ENCODE results near the gene SPTAN1.

The SPTAN1 gene

GRCh38 chr9:128631636-128632035 is 79.2 kb downstream of the SPTAN1 start:
- H4K20me1 ChIP-seq (ENCODE audit: insufficient read depth, low read length, poor library complexity, severe bottlenecking) = no peaks in the 10 kb centered on the region
- H3F3A ChIP-seq (ENCODE audit: low read depth) = no peaks in the 10 kb centered on the region
- H3K4me1 ChIP-seq (ENCODE audit: insufficient read depth, low read length, poor library complexity, severe bottlenecking) = no peaks in the 10 kb centered on the region
- peaks cover 54% of the 10 kb centered on the region; the same call in 1 of the 2 replicates for H3K36me3 ChIP-seq (ENCODE audit: insufficient read depth, low read length)
- TF ChIP-seq CTCF (conservative IDR thresholded peaks at IDR 0.05; ENCODE audit: low read length) = no peak
- no peak for TF ChIP-seq EZH2phosphoT487 (IDR thresholded peaks at IDR 0.05; ENCODE audit: borderline replicate concordance)
- H3K4me2 ChIP-seq (ENCODE audit: low read depth, low read length, poor library complexity, severe bottlenecking) = no peak overlapping the region
- no peaks in the 10 kb centered on the region for H3K27me3 ChIP-seq (ENCODE audit: insufficient read depth, low read length, poor library complexity, severe bottlenecking)
- H3K9ac ChIP-seq (ENCODE audit: low read depth, low read length, poor library complexity, severe bottlenecking) = no peak overlapping the region
- H3K9me2 ChIP-seq (replicated peaks; ENCODE audit: low read depth, low read length) = no peaks in the 10 kb centered on the region
- H2AFZ ChIP-seq (ENCODE audit: low read length) = no peak overlapping the region
- no peaks in the 10 kb centered on the region for H3K9me3 ChIP-seq (ENCODE audit: insufficient read depth, low read depth, low read length)
- H3K79me2 ChIP-seq (ENCODE audit: insufficient read depth, low read length) = no peaks in the 10 kb centered on the region
- no peak overlapping the region for H3K4me3 ChIP-seq (ENCODE audit: low read length, poor library complexity, severe bottlenecking)

GRCh38 chr9:128632066-128632465 is 79.7 kb downstream of the SPTAN1 start:
- H3K4me3 ChIP-seq (ENCODE audit: low read length, poor library complexity, severe bottlenecking) = no peak overlapping the region
- H3K9me2 ChIP-seq (replicated peaks; ENCODE audit: low read depth, low read length) = no peaks in the 10 kb centered on the region
- H3K79me2 ChIP-seq (ENCODE audit: insufficient read depth, low read length) = no peaks in the 10 kb centered on the region
- H3K9ac ChIP-seq (ENCODE audit: low read depth, low read length, poor library complexity, severe bottlenecking) = no peak overlapping the region
- no peak for TF ChIP-seq CTCF (conservative IDR thresholded peaks at IDR 0.05; ENCODE audit: low read length)
- TF ChIP-seq EZH2phosphoT487 (IDR thresholded peaks at IDR 0.05; ENCODE audit: borderline replicate concordance) = no peak
- H4K20me1 ChIP-seq (ENCODE audit: insufficient read depth, low read length, poor library complexity, severe bottlenecking) = no peaks in the 10 kb centered on the region
- H2AFZ ChIP-seq (ENCODE audit: low read length) = no peak overlapping the region
- H3F3A ChIP-seq (ENCODE audit: low read depth) = no peaks in the 10 kb centered on the region
- no peak overlapping the region for H3K4me2 ChIP-seq (ENCODE audit: low read depth, low read length, poor library complexity, severe bottlenecking)
- peaks cover 50% of the 10 kb centered on the region; the same call in 1 of the 2 replicates for H3K36me3 ChIP-seq (ENCODE audit: insufficient read depth, low read length)
- H3K4me1 ChIP-seq (ENCODE audit: insufficient read depth, low read length, poor library complexity, severe bottlenecking) = no peaks in the 10 kb centered on the region
- H3K27me3 ChIP-seq (ENCODE audit: insufficient read depth, low read length, poor library complexity, severe bottlenecking) = no peaks in the 10 kb centered on the region
- no peaks in the 10 kb centered on the region for H3K9me3 ChIP-seq (ENCODE audit: insufficient read depth, low read depth, low read length)

GRCh38 chr9:128632486-128632885 is 80.1 kb downstream of the SPTAN1 start:
- Histone ChIP-seq H3K4me1 (ENCODE audit: insufficient read depth, low read length, poor library complexity, severe bottlenecking) (no peaks in the 10 kb centered on the region), H3K4me2 (ENCODE audit: low read depth, low read length, poor library complexity, severe bottlenecking) (no peak overlapping the region), H3K9ac (ENCODE audit: low read depth, low read length, poor library complexity, severe bottlenecking) (no peak overlapping the region)

More at GRCh38 chr9:128632486-128632885, 80.1 kb downstream of the SPTAN1 start:
- H3F3A ChIP-seq (ENCODE audit: low read depth) = no peaks in the 10 kb centered on the region
- no peak for TF ChIP-seq CTCF (conservative IDR thresholded peaks at IDR 0.05; ENCODE audit: low read length)
- no peak for TF ChIP-seq EZH2phosphoT487 (IDR thresholded peaks at IDR 0.05; ENCODE audit: borderline replicate concordance)
- H3K9me2 ChIP-seq (replicated peaks; ENCODE audit: low read depth, low read length) = no peaks in the 10 kb centered on the region
- H3K4me3 ChIP-seq (ENCODE audit: low read length, poor library complexity, severe bottlenecking) = no peak overlapping the region
- peaks cover 46% of the 10 kb centered on the region; the same call in 1 of the 2 replicates for H3K36me3 ChIP-seq (ENCODE audit: insufficient read depth, low read length)
- no peaks in the 10 kb centered on the region for H4K20me1 ChIP-seq (ENCODE audit: insufficient read depth, low read length, poor library complexity, severe bottlenecking)
- no peaks in the 10 kb centered on the region for H3K27me3 ChIP-seq (ENCODE audit: insufficient read depth, low read length, poor library complexity, severe bottlenecking)
- no peaks in the 10 kb centered on the region for H3K79me2 ChIP-seq (ENCODE audit: insufficient read depth, low read length)
- no peak overlapping the region for H2AFZ ChIP-seq (ENCODE audit: low read length)
- H3K9me3 ChIP-seq (ENCODE audit: insufficient read depth, low read depth, low read length) = no peaks in the 10 kb centered on the region

Measured in Loucy (cell line).